HG03175 (cell line): ENCODE measurements around the gene TBC1D22B.

ENCODE experiments used
- ATAC-seq: cut with Tn5 transposase; IDR thresholded peaks from one replicate; pipeline ENCODE4 v1.9.1; 2021; ENCODE audit warnings: mild to moderate bottlenecking, moderate library complexity; ENCODE audit not compliant: unreplicated experiment

The TBC1D22B gene

DNA sequence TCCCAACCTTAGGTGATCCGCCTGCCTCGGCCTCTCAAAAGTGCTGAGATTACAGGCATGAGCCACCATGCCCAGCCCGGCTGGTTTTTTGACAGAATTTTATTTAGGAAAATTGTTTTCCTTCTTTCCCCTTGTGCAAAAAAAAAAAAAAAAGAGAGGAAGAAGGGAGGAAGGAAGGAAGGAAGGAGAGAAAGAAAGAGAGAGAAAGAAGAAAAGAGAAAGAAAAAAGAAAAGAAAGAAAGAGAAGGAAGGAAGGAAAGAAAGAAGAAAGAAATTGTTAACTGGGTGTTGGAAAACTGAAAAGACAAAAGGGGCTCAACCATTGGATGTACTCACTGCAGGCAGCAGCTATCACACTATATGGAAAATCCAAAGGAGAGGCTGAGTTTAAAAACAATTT lies 94.8 kb downstream of the TBC1D22B start:
- no peak for ATAC-seq

DNA sequence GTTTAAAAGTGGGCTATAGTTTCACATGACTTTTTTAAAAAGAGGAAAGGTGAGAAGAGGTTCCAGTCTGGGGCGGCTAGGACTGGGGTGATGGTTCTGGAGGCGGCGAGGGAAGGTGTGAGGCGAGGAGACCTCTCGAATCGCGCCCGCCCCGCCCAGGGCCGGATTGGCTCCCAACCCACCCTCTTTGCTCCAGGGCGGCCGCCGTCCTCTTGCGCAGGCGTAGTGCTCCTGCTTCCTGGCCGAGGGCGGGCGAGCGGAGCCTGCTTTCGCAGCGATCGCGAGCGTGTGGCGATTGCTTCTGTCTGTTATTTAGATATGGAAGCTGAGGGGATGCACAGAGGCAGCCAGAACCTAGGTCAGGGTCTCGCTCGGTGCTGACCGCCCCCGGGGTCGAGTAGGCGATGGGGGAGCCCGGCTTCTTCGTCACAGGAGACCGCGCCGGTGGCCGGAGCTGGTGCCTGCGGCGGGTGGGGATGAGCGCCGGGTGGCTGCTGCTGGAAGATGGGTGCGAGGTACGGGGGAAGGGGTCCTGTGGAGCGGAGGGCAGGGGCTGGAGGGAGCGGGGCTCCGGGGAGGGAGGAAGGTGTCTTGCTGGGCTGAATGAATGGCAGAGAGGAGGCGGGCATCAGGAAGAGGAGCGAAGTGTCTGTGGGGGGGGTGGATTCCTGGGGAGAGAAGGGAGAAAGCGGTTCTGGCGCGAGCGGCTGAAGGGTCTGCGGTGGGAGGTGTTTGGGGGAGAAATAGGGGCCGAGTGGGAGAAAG lies 96.4 kb downstream of the TBC1D22B start, which contains the start of gene RNF8:
RNF8 (plus strand) TSS at position 223 of the 765 bp plus-strand sequence; CDS start at position 405, 182 bp downstream.
- peak; percentile 88 for ATAC-seq

DNA sequence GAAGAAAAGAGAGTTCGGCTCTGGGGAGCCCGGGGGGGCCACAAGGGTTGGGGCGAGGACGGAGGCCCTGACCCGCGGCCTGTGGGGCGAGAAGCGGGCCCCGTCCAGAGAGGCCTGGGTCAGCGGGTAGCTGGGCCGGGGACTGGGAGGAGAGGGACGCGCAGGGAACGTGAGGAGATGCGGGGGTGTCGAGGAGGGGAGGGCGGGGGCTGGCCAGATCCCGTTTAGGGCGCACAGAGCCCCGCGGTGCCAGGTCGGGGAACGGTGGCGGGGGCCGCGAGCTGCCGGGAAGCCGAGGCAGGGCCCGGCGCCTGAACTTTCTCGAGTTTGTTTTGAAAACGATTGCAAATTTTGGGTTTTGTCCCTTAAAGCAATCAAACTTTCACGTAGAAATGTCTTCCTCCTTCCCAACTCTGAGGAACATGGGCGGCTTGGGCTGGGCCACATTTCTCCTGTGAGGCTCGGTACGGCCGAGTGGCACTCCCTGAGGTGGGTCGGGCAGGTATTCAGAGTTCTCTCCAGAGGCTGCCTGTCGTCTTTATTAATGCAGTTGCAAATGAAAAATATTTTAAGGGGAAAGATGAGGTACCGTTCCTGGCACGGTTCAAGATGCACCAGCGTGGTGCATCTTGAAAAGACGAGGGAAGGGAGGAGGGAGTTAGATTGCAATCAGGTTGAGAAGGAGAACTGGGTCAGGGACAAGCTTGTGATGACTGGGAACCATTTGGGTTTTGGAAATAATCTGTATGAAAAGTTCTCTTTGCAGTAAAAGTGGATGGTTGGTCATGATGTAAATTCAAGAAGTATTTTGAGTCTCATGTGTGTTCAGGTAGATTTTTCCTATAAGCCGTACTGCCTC lies 97.2 kb downstream of the TBC1D22B start:
- ATAC-seq: peak; percentile 13

DNA sequence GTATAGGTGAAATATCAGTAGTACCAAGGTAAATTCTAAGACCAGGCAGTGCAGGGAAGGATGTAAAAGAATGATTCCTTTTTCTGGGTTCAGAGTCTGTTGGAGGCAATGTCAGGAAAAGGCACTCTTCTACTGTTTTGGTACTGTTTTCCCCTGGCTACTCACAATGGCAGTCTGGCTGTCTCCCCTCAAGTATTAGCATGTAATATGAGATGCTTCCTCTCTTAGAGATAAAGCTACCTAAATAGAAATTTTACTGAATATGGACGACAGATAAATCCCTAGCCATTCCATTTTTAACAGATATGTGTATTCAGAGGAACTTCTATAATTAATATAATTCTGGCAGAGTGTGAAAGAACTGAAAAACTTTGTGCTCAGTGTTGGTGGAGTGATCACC lies 99.7 kb downstream of the TBC1D22B start:
- no peak for ATAC-seq

DNA sequence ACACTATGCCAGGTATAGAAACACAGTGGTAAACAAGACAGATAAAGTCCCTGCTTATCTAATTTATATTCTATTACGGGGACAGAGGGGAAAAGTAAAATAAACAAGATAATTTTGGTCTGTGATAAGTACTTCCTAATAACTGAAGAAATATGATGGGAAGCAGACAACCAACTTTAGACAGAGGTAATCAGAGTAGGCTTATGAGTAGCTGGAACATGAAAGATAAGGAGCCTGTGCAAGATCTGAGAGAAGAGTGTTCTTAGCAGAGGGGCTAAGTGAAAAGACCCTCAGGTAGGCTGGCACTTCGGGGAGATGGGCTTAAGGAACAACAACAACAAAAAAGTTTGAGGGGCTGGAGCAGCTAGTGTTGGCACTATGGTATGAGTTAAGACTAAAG lies 100.3 kb downstream of the TBC1D22B start:
- ATAC-seq: no peak

DNA sequence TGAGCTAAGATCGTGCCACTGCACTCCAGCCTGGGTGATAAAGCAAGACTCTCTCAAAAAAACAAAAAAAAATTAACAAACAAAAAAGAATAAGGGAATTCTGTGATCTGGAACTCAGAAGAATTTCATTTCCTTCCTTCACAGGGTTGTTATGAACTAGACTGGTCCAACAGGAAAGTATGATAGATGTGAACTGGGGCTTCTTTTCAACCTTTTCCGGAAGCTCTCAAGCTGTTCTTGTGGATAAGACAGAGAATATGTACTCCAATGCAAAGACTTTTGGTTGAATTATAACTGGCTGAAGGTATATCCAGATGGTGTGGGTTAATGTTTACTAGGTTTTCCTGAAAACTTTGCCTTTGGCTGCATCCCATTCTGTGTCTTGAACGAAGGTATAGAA lies 101.5 kb downstream of the TBC1D22B start:
- ATAC-seq: no peak

DNA sequence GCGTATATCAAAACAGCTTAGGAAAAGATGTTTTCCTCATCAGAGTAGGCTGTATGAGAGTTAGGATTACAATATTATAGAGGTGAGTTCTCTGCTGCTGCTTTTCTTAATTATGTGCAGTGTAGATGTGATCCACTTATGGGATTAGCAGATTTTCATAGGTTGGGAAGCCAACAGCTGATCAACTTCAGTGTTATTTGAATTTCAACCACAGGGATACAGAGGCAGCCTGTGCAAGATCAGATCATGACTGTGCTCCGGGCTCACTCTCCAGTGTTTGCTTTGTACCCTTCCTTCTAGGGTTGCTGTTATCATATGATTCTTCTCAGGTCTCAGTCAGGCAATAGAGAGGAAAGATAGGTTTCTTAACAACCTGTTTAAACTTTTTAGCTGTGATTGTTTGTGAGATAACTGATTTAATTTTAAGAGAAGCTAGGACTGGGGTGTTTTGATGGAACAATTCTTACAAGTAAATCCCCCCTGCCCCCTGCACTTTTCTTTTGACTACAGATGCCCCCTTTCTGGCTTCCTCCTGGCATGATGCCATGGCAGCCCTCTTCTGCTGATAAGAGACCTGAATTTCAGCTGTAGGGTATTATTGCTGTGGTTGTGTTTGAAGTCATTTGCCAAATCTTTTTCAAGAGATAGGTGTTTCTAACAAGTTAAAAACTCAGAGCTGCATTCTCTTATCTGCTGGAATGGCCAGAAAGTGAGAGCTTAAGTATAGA lies 104.7 kb downstream of the TBC1D22B start:
- no peak for ATAC-seq

DNA sequence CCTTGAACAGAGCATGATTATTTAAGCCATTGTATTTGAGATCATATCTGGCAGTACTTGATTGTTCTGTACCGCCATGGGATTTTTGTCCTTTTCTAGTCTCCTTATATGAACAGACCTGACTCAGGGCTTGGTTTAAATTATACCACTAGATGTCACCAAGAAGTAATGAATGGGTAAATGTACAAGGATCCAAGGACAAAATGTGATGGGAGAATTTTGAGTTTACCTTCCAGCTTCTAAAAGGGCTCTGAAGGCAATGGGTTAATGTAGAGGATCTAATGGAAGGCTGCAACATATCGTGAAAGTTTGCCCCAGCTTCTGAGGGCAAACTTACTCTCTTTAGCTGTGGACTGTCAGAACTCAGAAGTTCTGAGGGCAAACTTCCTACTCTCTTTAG lies 108.2 kb downstream of the TBC1D22B start:
- no peak for ATAC-seq

DNA sequence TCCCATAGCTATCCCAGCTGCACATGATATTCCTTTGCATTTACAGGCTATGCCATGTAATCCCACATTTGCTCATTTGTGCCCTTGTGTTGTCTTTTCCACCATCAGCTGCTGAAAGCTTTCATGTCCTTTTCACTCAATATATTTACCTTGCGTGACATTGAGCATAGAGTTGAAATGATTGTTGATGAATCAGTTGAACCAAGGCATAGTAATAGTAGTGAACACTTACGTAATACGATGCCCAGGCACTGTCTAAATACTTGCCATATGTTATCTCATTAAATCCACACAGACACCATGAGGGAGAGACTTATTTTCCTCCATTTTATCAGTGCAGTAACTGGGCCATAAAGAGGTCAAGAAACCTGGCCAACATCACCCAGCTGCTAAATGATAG lies 109.3 kb downstream of the TBC1D22B start:
- ATAC-seq: no peak

DNA sequence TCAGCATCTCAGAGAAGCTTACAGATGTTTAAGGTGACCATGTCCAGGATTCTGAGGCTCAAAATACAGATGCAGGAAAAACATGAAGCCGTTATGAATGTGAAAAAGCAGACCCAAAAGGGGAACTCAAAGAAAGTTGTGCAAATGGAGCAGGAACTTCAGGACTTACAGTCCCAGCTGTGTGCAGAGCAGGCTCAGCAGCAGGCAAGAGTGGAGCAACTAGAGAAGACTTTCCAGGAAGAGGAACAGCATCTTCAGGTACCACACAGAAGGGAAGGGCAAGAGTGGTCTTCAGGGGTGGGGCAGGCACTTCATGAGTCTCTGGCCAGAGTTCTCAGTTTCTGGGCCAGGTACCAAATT lies 111.4 kb downstream of the TBC1D22B start:
- no peak for ATAC-seq

DNA sequence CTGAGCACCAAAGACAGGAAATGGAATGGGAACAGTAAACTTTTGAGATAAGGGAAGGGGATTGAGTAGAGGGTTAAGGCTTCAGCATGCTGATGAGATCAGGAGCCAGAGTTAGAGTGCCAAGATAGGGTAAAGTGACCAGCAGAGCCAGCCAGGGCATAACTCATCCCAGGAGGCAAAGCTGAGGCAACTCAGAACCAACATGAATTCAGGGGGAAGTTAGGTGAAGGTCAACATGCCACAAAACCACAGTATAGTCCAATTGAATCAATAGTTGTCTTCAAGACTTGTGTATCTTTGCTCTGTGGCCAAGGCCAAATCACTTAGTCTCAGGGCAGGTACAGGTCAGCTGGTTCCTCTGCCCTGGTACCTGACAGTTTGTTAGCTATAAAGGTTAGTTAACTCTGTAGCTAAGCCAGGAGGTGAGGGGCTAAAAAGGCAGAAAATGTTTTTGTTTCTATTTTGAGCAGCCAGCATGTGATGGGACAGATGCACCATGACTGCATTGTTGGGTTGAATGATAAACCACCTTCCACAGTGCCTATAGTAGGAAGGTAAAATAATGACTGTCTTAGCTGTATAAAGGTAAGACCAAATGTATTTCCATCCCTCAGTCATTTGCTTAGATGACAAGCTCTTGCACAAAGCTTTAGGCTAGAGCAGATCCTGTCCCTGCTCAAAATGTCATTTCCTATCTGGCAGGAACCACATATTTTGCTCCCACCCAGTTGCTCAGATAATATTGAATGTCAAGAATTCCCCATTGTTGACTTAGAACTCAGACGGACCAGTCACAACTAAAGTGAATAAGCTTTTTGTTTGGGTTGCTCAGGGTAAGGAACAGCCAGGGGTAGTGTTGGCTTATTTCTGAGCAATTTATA lies 112.0 kb downstream of the TBC1D22B start:
- no peak for ATAC-seq

DNA sequence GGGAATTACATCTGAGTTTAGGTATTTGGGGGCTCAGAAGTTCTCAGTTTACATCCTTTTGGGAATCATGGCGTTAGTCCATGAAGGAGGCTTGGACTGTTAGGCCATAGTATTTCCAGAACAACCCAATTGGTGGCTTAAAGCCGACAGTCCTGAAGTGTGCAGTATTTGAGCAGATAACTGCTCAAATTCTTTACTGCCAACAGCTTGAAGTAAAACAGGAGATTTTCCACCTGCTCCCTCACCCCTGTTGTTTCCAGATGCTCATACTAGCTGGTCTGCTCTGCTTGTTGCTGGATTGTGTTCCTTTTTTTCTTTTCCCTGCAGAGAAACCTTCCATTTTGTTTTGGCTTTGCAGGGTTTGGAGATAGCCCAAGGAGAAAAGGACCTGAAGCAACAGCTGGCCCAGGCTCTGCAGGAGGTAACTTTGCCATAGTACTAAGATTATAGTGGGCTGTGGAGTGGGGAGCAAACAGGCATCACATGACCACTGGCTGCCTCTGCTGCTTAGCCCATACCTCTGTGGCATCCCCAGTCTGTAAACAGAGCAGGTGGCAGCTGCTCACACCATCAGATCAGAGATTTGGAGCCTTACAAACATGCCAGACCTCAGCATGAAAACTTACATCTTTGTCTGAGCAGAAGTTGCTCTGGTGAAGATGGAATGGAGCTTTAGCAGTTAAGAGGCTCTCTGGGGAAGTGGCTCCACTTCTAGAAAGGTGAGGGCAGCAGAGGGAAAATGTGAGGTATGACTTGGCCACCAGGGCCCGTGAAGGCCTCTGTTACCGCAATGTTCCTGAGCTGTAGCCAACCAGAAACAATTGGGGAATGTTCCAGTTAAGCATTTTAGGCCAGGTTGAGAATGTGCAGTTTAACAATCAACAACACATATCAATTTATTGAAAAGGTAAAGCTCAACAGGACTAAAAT lies 113.8 kb downstream of the TBC1D22B start:
- no peak for ATAC-seq

DNA sequence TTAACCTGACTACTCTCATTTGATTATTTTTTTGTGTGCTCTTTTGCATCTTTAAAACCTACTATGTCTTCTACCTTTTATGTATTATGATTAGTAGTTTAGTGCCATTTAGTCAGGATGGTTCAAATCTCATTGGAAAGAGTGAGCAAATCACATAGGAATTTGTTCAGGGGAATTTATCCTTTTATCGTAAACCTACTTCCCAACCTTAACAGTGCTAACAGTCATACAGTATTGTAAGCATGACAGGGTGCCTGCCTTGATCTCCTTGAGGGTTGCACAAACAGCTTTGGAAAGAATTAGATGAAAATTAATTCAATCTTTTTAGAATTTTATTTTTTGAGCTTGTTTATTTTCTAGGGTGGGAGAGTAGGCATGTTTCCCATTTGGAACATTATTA lies 114.5 kb downstream of the TBC1D22B start:
- no peak for ATAC-seq

DNA sequence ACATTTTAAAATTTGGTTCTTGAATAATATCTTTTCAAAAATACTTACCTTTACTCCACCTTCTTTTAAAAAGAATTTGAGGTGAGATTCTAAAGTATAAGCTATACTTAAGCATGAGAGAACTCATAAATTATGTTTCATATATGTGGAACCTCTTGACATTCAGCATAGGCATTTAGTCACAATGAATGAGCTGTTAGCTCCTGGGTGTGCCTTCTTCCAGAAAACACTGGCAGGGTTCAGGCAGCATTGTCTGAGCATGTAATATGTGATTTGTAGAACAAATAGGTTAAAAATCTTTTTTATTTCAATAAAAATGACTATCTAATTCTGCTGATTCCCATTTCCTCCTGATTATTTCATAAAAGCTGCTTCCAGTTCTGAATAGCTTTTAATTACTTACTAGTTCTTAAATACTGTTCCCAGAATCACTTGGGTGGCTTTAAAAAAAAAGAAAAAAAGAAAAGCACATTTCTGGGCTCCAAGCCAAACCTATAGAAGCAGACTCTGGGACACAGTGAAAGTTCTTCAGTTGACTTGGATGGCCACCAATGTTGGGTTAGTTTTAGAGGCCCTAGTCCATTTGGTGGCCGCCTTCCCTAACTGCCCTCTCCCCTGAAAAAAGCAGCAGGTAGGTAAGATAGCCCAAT lies 116.4 kb downstream of the TBC1D22B start:
- ATAC-seq: no peak

DNA sequence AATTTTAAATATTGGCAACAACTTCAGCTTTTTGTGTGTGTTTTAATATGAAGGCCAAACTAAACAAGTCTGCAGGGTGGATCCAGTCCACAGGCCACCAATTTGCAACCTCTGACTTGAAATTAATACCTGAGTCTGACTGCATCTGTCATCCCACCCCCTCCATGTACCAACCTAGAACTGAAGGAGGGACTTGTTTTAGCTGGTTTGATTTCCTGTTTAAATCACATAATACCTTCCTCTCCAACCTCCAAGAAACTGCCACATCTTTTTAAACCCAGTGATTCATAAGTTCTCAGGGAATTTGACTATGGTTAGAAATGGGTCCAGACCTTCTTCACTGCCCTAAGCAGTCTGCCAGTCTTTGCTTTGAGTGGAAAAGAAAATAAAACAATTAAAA lies 117.8 kb downstream of the TBC1D22B start:
- no peak for ATAC-seq

DNA sequence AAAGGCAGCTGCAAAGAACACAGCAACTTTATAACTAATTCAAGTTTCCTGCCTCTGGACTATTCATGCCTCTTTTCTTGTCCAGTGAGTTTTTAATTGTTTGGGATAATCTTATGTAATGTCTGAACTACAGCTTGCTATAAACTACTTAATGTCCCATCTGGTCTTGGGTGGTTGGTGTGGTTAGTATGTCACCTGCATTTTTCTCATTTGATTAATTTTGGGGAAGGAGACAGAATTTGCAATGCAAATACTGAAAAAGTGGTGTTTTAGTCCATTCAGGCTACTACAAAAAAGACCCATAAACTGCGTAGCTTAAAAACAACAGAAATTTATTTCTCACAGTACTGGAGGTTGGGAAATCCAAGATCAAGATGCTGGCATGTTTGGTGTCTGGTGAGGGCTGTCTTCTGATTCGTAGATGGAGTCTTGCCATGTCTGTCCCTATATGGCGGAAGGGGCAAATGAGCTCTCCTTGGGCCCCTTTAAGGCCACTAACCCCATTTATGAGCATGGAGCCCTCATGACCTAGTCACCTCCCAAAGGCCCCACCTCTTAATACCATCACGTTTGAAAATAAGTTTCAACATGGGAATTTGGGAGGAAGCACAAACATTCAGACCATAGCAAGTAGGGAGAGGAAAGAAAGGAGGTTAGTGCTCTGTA lies 118.6 kb downstream of the TBC1D22B start:
- ATAC-seq: no peak

DNA sequence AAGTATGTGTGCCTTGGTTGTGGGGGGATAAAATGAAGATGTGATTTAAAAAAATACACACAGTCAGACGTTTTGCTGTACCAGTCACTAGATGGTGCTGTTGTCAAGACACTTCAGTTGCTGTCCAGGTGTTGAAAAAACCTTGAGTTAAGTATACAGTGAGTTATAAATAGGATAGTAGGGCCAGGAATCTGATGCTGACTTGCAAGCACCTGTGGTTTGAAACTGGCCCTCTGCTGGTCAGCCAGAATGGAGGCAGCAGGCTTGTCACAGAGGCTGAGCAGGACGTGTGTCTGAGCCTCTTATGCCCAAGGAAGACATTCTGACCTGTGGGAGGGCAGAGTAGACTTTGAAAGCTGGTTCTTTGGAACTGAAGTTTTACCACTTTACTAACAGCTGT lies 124.0 kb downstream of the TBC1D22B start:
- peak; percentile 74 for ATAC-seq
